K562 (cell line): Measurements from ENCODE around the gene SHANK1.

Source experiments
- BCL6 ChIP-seq: fragments of 250-450 bp; sonication (Bioruptor Pico); IDR thresholded peaks from 2 replicates; pipeline ENCODE4 v1.4.0; 2020
- CBX5 ChIP-seq: IDR thresholded peaks from 2 replicates; pipeline ENCODE4 v1.6.1; 2014; ENCODE audit warnings: low read depth, borderline replicate concordance
- CHD1 ChIP-seq: fragments of 200-600 bp; sonication (generic); IDR thresholded peaks from one replicate; pipeline ENCODE4 v1.6.1; 2012; ENCODE audit warnings: mild to moderate bottlenecking, moderate library complexity, low read length, inconsistent platforms
- CTCF ChIP-seq, 3 experiments: IDR thresholded peaks in 2 of 3; conservative IDR thresholded peaks in 1 of 3; 2 replicates each; pipeline ENCODE4 v1.5.1; 2011 to 2012; ENCODE audit warnings: low read length in 3 of 3, mild to moderate bottlenecking in 3 of 3, control low read depth in 2 of 3, improper control_type of control experiment in 1 of 3, inconsistent platforms in 1 of 3, low read depth in 1 of 3, mixed read lengths in 1 of 3, moderate library complexity in 1 of 3; ENCODE audit not compliant: insufficient read depth in 2 of 3
- FOXP1 ChIP-seq: sonication (generic); formaldehyde crosslinking; IDR thresholded peaks from 2 replicates; pipeline ENCODE4 v1.8.0; 2022; ENCODE audit warnings: mild to moderate bottlenecking, missing genetic modification reagents
- JUN ChIP-seq, 2 experiments: sonication (generic) in 1 of 2; formaldehyde crosslinking in 1 of 2; IDR thresholded peaks; 2 replicates each; pipeline versions ENCODE4 v1.6.1 to v1.8.0; 2012 to 2022; ENCODE audit warnings: borderline replicate concordance in 2 of 2, mild to moderate bottlenecking in 2 of 2, improper control_type of control experiment in 1 of 2, low read depth in 1 of 2, low read length in 1 of 2, missing genetic modification reagents in 1 of 2
- MEF2A ChIP-seq: IDR thresholded peaks from 2 replicates; pipeline ENCODE4 v1.6.1; 2011; ENCODE audit warnings: low read depth, mild to moderate bottlenecking, low read length, moderate library complexity; ENCODE audit not compliant: control insufficient read depth
- POLR2A ChIP-seq: fragments of 450-650 bp; conservative IDR thresholded peaks from 2 replicates; pipeline ENCODE4 v1.6.1; 2016
- SNAPC5 ChIP-seq: fragments of 250-450 bp; sonication (Bioruptor Pico); IDR thresholded peaks from 2 replicates; pipeline ENCODE4 v1.8.0; 2021; ENCODE audit warnings: moderate library complexity, mild to moderate bottlenecking, inconsistent platforms
- TAF1 ChIP-seq: IDR thresholded peaks from 2 replicates; pipeline ENCODE4 v1.6.1; 2011; ENCODE audit warnings: mild to moderate bottlenecking, low read length, moderate library complexity; ENCODE audit not compliant: insufficient read depth, control insufficient read depth, severe bottlenecking; ENCODE audit errors: extremely low read depth
- ZBTB11 ChIP-seq, 3 experiments: fragments of 200-800 bp in 1 of 3; fragments of 250-450 bp in 1 of 3; fragments of 450-650 bp in 1 of 3; sonication (Bioruptor Pico) in 1 of 3; sonication (Bioruptor generic) in 1 of 3; formaldehyde crosslinking in 1 of 3; IDR thresholded peaks; 2 replicates each; pipeline versions ENCODE4 v1.6.1 to v1.8.0; 2016 to 2022; ENCODE audit warnings: mild to moderate bottlenecking in 2 of 3, missing genetic modification characterization in 2 of 3, missing compliant biosample characterization in 1 of 3, moderate library complexity in 1 of 3
- ZBTB33 ChIP-seq: sonication (generic); formaldehyde crosslinking; IDR thresholded peaks from 2 replicates; pipeline ENCODE4 v1.8.1; 2023; ENCODE audit warnings: mild to moderate bottlenecking, missing genetic modification reagents

GRCh38 chr19:50711805-50712204 is 7.8 kb downstream of the SHANK1 start:
- no peak for TF ChIP-seq FOXP1 (CRISPR knock-in tag)
- no peak for TF ChIP-seq CTCF (IDR thresholded peaks at IDR 0.05 in 2 of 3, conservative IDR thresholded peaks at IDR 0.05 in 1 of 3; ENCODE audit: insufficient read depth in 2 of 3, low read depth in 1 of 3, low read length in 3 of 3)
- no peak for TF ChIP-seq CHD1
- TF ChIP-seq JUN (IDR thresholded peaks at IDR 0.05; ENCODE audit: borderline replicate concordance, low read depth, low read length), result no peak
- TF ChIP-seq JUN (CRISPR knock-in tag; IDR thresholded peaks at IDR 0.05; ENCODE audit: borderline replicate concordance), result no peak
- no peak for TF ChIP-seq ZBTB11 (CRISPR knock-in tag; IDR thresholded peaks at IDR 0.05)
- TF ChIP-seq CBX5, result no peak
- TF ChIP-seq ZBTB33, result no peak
- no peak for TF ChIP-seq MEF2A
- TF ChIP-seq BCL6 (CRISPR knock-in tag), result no peak
- no peak for TF ChIP-seq POLR2A
- TF ChIP-seq TAF1, result no peak
- no peak for TF ChIP-seq SNAPC5 (CRISPR knock-in tag)
